Hematopoietic multipotent progenitor cell treated with erythropoietin and hydrocortisone succinate and interleukin-3 and kit ligand, for 4 days (in vitro differentiated cells): ENCODE measurements around the gene LIN54.
"Not testable (repeated sequence)": the region's sequence is repeated elsewhere in the genome, so short reads cannot be mapped to it uniquely, and the experiment has no call there.

Source experiments
- DNase-seq: peaks from one replicate; pipeline ENCODE4 v3.0.0-alpha.2; 2015

Gene LIN54

GRCh38 chr4:83010522-83011318 is at the start of gene LIN54:
LIN54 (minus strand) TSS chr4:83010823; CDS start chr4:82984844, 25,979 bp downstream.
- DNase-seq = peak; percentile 93

GRCh38 chr4:83054928-83055327 is 44.3 kb upstream of the LIN54 start:
- DNase-seq = peak; percentile 60

GRCh38 chr4:83048781-83049180 is 38.2 kb upstream of the LIN54 start:
- not testable (repeated sequence) for DNase-seq

- DNase-seq = no peak
Observed at GRCh38 chr4:83046693-83047473, 36.3 kb upstream of the LIN54 start.

GRCh38 chr4:83043801-83044407 is 33.3 kb upstream of the LIN54 start:
- DNase-seq = peak; percentile 56

GRCh38 chr4:83043157-83043556 is 32.5 kb upstream of the LIN54 start:
- DNase-seq = not testable (repeated sequence)

- DNase-seq = no peak
Observed at GRCh38 chr4:83040269-83040668, 29.6 kb upstream of the LIN54 start.

- DNase-seq = peak; percentile 36
Observed at GRCh38 chr4:83036991-83037665, 26.5 kb upstream of the LIN54 start.

- peak; percentile 100 for DNase-seq
Observed at GRCh38 chr4:83034630-83035494, 24.2 kb upstream of the LIN54 start, which contains the start of gene COPS4. COPS4 (plus strand) TSS chr4:83035183; CDS start chr4:83035225, 42 bp downstream.

GRCh38 chr4:83029688-83030087 is 19.1 kb upstream of the LIN54 start:
- DNase-seq = no peak

GRCh38 chr4:83028976-83029375 is 18.4 kb upstream of the LIN54 start:
- DNase-seq = peak; percentile 37

- peak; percentile 26 for DNase-seq
Observed at GRCh38 chr4:83025563-83025962, 14.9 kb upstream of the LIN54 start.

- peak; percentile 24 for DNase-seq
Observed at GRCh38 chr4:83024233-83024632, 13.6 kb upstream of the LIN54 start.

- DNase-seq = not testable (repeated sequence)
Observed at GRCh38 chr4:83023599-83023998, 13.0 kb upstream of the LIN54 start.

- no peak for DNase-seq
Observed at GRCh38 chr4:83022724-83023450, 12.3 kb upstream of the LIN54 start.

- peak; percentile 94 for DNase-seq
Observed at GRCh38 chr4:83019794-83020494, 9.3 kb upstream of the LIN54 start.

- peak; percentile 62 for DNase-seq
Observed at GRCh38 chr4:83013902-83014301, 3.3 kb upstream of the LIN54 start.

- no peak for DNase-seq
Observed at GRCh38 chr4:83013420-83013867, 2.8 kb upstream of the LIN54 start.

GRCh38 chr4:83012687-83013419 is 2.2 kb upstream of the LIN54 start:
- DNase-seq = peak; percentile 99
